HepG2 (cell line): ENCODE measurements around the gene BAZ1B. TPM values are rescaled to one million over a fixed set of nuclear protein-coding genes. Genes with fewer than 3 reads are reported as not detected.

Experiments
- EEA1 ChIP-seq: sonication (generic); formaldehyde crosslinking; IDR thresholded peaks from 2 replicates; pipeline ENCODE4 v1.5.1; 2020; ENCODE audit warnings: mild to moderate bottlenecking, missing genetic modification reagents, borderline replicate concordance
- MNT ChIP-seq: fragments of 450-650 bp; IDR thresholded peaks from 2 replicates; pipeline ENCODE4 v1.6.1; 2016
- SETDB1 ChIP-seq: sonication (generic); formaldehyde crosslinking; IDR thresholded peaks from 2 replicates; pipeline ENCODE4 v1.5.1; 2020; ENCODE audit warnings: missing genetic modification reagents, mild to moderate bottlenecking, borderline replicate concordance
- THYN1 ChIP-seq: sonication (generic); formaldehyde crosslinking; IDR thresholded peaks from 2 replicates; pipeline ENCODE4 v1.8.1; 2023; ENCODE audit warnings: low read depth, mild to moderate bottlenecking, moderate library complexity, missing genetic modification reagents, borderline replicate concordance
- ZEB1 ChIP-seq: IDR thresholded peaks from 2 replicates; pipeline ENCODE4 v1.6.1; 2012; ENCODE audit warnings: mild to moderate bottlenecking, low read depth, inconsistent platforms; ENCODE audit not compliant: insufficient replicate concordance
- ZGPAT ChIP-seq: IDR thresholded peaks from 2 replicates; pipeline ENCODE4 v1.6.1; 2016; ENCODE audit warnings: mild to moderate bottlenecking
- ZNF234 ChIP-seq: sonication (generic); formaldehyde crosslinking; conservative IDR thresholded peaks from 2 replicates; pipeline ENCODE4 v1.5.1; 2020; ENCODE audit warnings: mild to moderate bottlenecking, missing genetic modification reagents
- polyA plus RNA-seq, 8 experiments: library from polyadenylated mRNA; depleted of rRNA in 3 of 8; stranded (reverse) in 7 of 8; unstranded in 1 of 8; fragments of >200 nt; fragmentation: Illumina TruSeq in 4 of 8; extraction: Trizol in 4 of 8; gene quantifications; 2 replicates each; pipeline versions ENCODE4 v1.2.1 to v1.2.3, GENCODE V29; 2011 to 2016; ENCODE audit warnings: low read depth in 4 of 8, missing spikeins in 1 of 8, mixed read lengths in 1 of 8; ENCODE audit not compliant: insufficient read depth in 1 of 8
- total RNA-seq, 5 experiments: library from RNA; depleted of rRNA; stranded (reverse); fragments of >200 nt; fragmentation: Illumina TruSeq; extraction: Trizol; gene quantifications; 2 replicates each; pipeline ENCODE4 v1.2.3, GENCODE V29; 2016; ENCODE audit warnings: low read depth in 1 of 5
- TF ChIP-seq, protein P1 (sequence below): sonication (generic); formaldehyde crosslinking; conservative IDR thresholded peaks from 2 replicates; pipeline ENCODE4 v1.4.0; 2020; ENCODE audit warnings: mild to moderate bottlenecking, missing genetic modification reagents, moderate library complexity
- TF ChIP-seq, protein P2 (sequence below): sonication (generic); formaldehyde crosslinking; IDR thresholded peaks from 2 replicates; pipeline ENCODE4 v1.4.0; 2020; ENCODE audit warnings: missing genetic modification reagents
- TF ChIP-seq, protein P3 (sequence below): sonication (generic); formaldehyde crosslinking; IDR thresholded peaks from 2 replicates; pipeline ENCODE4 v1.4.0; 2020; ENCODE audit warnings: mild to moderate bottlenecking, missing genetic modification reagents, borderline replicate concordance
- TF ChIP-seq, protein P4 (sequence below): sonication (generic); formaldehyde crosslinking; conservative IDR thresholded peaks from 2 replicates; pipeline ENCODE4 v1.4.0; 2020; ENCODE audit warnings: missing genetic modification reagents

The BAZ1B gene
- total and polyA plus RNA-seq, 2 of the 13 experiments (the other 11 are each of a cell fraction or from before 2014, with no cell fraction given), result 18.6 to 69.4 TPM

- TF ChIP-seq, protein P1, sequence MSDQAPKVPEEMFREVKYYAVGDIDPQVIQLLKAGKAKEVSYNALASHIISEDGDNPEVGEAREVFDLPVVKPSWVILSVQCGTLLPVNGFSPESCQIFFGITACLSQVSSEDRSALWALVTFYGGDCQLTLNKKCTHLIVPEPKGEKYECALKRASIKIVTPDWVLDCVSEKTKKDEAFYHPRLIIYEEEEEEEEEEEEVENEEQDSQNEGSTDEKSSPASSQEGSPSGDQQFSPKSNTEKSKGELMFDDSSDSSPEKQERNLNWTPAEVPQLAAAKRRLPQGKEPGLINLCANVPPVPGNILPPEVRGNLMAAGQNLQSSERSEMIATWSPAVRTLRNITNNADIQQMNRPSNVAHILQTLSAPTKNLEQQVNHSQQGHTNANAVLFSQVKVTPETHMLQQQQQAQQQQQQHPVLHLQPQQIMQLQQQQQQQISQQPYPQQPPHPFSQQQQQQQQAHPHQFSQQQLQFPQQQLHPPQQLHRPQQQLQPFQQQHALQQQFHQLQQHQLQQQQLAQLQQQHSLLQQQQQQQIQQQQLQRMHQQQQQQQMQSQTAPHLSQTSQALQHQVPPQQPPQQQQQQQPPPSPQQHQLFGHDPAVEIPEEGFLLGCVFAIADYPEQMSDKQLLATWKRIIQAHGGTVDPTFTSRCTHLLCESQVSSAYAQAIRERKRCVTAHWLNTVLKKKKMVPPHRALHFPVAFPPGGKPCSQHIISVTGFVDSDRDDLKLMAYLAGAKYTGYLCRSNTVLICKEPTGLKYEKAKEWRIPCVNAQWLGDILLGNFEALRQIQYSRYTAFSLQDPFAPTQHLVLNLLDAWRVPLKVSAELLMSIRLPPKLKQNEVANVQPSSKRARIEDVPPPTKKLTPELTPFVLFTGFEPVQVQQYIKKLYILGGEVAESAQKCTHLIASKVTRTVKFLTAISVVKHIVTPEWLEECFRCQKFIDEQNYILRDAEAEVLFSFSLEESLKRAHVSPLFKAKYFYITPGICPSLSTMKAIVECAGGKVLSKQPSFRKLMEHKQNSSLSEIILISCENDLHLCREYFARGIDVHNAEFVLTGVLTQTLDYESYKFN (CRISPR knock-in tag), result 0 out of 2 replicates have a peak, but pooled peaks have one; percentile 15
- TF ChIP-seq EEA1 (no peak), ZEB1 (no peak), ZGPAT (0 out of 2 replicates have a peak, but pooled peaks have one; percentile 27), ZNF234 (no peak), THYN1 (no peak), SETDB1 (no peak), MNT (no peak)
- TF ChIP-seq, protein P2, sequence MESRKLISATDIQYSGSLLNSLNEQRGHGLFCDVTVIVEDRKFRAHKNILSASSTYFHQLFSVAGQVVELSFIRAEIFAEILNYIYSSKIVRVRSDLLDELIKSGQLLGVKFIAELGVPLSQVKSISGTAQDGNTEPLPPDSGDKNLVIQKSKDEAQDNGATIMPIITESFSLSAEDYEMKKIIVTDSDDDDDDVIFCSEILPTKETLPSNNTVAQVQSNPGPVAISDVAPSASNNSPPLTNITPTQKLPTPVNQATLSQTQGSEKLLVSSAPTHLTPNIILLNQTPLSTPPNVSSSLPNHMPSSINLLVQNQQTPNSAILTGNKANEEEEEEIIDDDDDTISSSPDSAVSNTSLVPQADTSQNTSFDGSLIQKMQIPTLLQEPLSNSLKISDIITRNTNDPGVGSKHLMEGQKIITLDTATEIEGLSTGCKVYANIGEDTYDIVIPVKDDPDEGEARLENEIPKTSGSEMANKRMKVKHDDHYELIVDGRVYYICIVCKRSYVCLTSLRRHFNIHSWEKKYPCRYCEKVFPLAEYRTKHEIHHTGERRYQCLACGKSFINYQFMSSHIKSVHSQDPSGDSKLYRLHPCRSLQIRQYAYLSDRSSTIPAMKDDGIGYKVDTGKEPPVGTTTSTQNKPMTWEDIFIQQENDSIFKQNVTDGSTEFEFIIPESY, result no peak
- TF ChIP-seq, protein P3, sequence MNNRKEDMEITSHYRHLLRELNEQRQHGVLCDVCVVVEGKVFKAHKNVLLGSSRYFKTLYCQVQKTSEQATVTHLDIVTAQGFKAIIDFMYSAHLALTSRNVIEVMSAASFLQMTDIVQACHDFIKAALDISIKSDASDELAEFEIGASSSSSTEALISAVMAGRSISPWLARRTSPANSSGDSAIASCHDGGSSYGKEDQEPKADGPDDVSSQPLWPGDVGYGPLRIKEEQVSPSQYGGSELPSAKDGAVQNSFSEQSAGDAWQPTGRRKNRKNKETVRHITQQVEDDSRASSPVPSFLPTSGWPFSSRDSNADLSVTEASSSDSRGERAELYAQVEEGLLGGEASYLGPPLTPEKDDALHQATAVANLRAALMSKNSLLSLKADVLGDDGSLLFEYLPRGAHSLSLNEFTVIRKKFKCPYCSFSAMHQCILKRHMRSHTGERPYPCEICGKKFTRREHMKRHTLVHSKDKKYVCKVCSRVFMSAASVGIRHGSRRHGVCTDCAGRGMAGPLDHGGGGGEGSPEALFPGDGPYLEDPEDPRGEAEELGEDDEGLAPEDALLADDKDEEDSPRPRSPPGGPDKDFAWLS (CRISPR knock-in tag), result no peak
- TF ChIP-seq, protein P4, sequence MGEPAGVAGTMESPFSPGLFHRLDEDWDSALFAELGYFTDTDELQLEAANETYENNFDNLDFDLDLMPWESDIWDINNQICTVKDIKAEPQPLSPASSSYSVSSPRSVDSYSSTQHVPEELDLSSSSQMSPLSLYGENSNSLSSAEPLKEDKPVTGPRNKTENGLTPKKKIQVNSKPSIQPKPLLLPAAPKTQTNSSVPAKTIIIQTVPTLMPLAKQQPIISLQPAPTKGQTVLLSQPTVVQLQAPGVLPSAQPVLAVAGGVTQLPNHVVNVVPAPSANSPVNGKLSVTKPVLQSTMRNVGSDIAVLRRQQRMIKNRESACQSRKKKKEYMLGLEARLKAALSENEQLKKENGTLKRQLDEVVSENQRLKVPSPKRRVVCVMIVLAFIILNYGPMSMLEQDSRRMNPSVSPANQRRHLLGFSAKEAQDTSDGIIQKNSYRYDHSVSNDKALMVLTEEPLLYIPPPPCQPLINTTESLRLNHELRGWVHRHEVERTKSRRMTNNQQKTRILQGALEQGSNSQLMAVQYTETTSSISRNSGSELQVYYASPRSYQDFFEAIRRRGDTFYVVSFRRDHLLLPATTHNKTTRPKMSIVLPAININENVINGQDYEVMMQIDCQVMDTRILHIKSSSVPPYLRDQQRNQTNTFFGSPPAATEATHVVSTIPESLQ (CRISPR knock-in tag), result no peak
Measured at GRCh38 chr7:73423519-73424488, 98.3 kb downstream of the BAZ1B start (continued).
